H1 (cell line): ENCODE results near the gene C5orf58. TPM values are rescaled to one million over a fixed set of nuclear protein-coding genes. Genes with fewer than 3 reads are reported as not detected.

ENCODE experiments used
- CTCF ChIA-PET: fragments of 300-600 bp; sonication (Branson Sonifier 250); formaldehyde crosslinking; loops from one replicate; lab custom pipeline; 2021; ENCODE audit not compliant: partially characterized antibody; lab: Charles Lee
- POLR2A ChIA-PET: fragments of 300-600 bp; sonication (Branson Sonifier 250); formaldehyde crosslinking; loops from one replicate; lab custom pipeline; 2021; ENCODE audit warnings: inconsistent platforms; ENCODE audit not compliant: partially characterized antibody; lab: Charles Lee
- DNase-seq, 2 experiments: peaks; one replicate each; pipeline versions ENCODE4 v3.0.0 to v3.0.0-alpha.2; 2010 to 2022; ENCODE audit warnings: low spot score in 2 of 2, low read depth in 1 of 2, mixed read lengths in 1 of 2
- FAIRE-seq: peaks from 2 replicates; lab custom pipeline; 2011; peaks lifted over from hg19 to GRCh38; lab: Jason Lieb, UNC
- H2AFZ ChIP-seq: 2 replicates; pipeline ENCODE4 v1.8.1; 2012; ENCODE audit warnings: low read length, inconsistent platforms
- H2AK5ac ChIP-seq: 2 replicates; pipeline ENCODE4 v1.6.1; 2013; ENCODE audit warnings: low read depth, low read length
- H2BK120ac ChIP-seq: replicated peaks from 2 replicates; pipeline ENCODE3; 2013; ENCODE audit warnings: low read depth, low read length, inconsistent platforms
- H2BK12ac ChIP-seq: 2 replicates; pipeline ENCODE4 v1.6.1; 2013; ENCODE audit warnings: low read depth, low read length
- H2BK15ac ChIP-seq: 2 replicates; pipeline ENCODE4 v1.6.1; 2013; ENCODE audit warnings: low read length
- H2BK20ac ChIP-seq: 2 replicates; pipeline ENCODE4 v1.6.1; 2013; ENCODE audit warnings: low read length
- H2BK5ac ChIP-seq: 2 replicates; pipeline ENCODE4 v1.6.1; 2013; ENCODE audit warnings: low read depth, low read length
- H3K14ac ChIP-seq: 2 replicates; pipeline ENCODE4 v1.6.1; 2013; ENCODE audit warnings: inconsistent platforms; ENCODE audit not compliant: insufficient read length
- H3K18ac ChIP-seq: 2 replicates; pipeline ENCODE4 v1.6.1; 2013; ENCODE audit warnings: low read length; ENCODE audit errors: extremely low read depth
- H3K23ac ChIP-seq: 2 replicates; pipeline ENCODE4 v1.6.1; 2013; ENCODE audit warnings: inconsistent platforms; ENCODE audit not compliant: insufficient read length
- H3K23me2 ChIP-seq: 2 replicates; pipeline ENCODE4 v1.6.1; 2013; ENCODE audit warnings: low read depth, low read length
- H3K27ac ChIP-seq: 2 replicates; pipeline ENCODE4 v1.6.1; 2011; ENCODE audit warnings: low read depth, low read length, inconsistent platforms
- H3K27me3 ChIP-seq, 4 experiments: replicated peaks in 1 of 4; 1 replicate in 1 of 4; 2 replicates in 3 of 4; pipeline versions ENCODE4 v1.6.1 to v1.8.1; 2011 to 2013; ENCODE audit warnings: low read length in 3 of 4, mild to moderate bottlenecking in 3 of 4, inconsistent platforms in 2 of 4, mixed read lengths in 2 of 4, moderate library complexity in 1 of 4; ENCODE audit not compliant: control insufficient read depth in 3 of 4, insufficient read depth in 3 of 4; ENCODE audit errors: extremely low read depth in 1 of 4
- H3K36me3 ChIP-seq, 4 experiments: 2 replicates each; pipeline versions ENCODE4 v1.6.1 to v1.8.1; 2011 to 2013; ENCODE audit warnings: mild to moderate bottlenecking in 4 of 4, low read length in 3 of 4, moderate library complexity in 2 of 4, control low read depth in 1 of 4, inconsistent platforms in 1 of 4; ENCODE audit not compliant: insufficient read depth in 4 of 4, control insufficient read depth in 2 of 4
- H3K4ac ChIP-seq: replicated peaks from 2 replicates; pipeline ENCODE3; 2013; ENCODE audit warnings: low read length, low read depth, mixed read lengths, inconsistent platforms; ENCODE audit not compliant: insufficient read length
- H3K4me1 ChIP-seq, 4 experiments: replicated peaks in 1 of 4; 1 replicate in 1 of 4; 2 replicates in 3 of 4; pipeline versions ENCODE4 v1.6.1 to v1.8.1; 2011 to 2013; ENCODE audit warnings: low read length in 3 of 4, inconsistent platforms in 2 of 4, mixed read lengths in 1 of 4; ENCODE audit not compliant: insufficient read depth in 4 of 4, control insufficient read depth in 3 of 4
- H3K4me2 ChIP-seq, 2 experiments: 2 replicates each; pipeline versions ENCODE4 v1.6.1 to v1.8.1; 2011 to 2013; ENCODE audit warnings: low read depth in 2 of 2, low read length in 2 of 2, control low read depth in 1 of 2, inconsistent platforms in 1 of 2, mild to moderate bottlenecking in 1 of 2; ENCODE audit not compliant: insufficient read depth in 1 of 2
- H3K4me3 ChIP-seq, 4 experiments: fragments of 200-600, 300-600 bp in 1 of 4; sonication (generic), shearing (Covaris generic), sonication (Bioruptor Twin) in 1 of 4; 2 replicates each; pipeline versions ENCODE4 v1.5.1 to v1.8.1; 2011 to 2016; ENCODE audit warnings: low read length in 4 of 4, low read depth in 3 of 4, control low read depth in 2 of 4, inconsistent platforms in 2 of 4, mild to moderate bottlenecking in 2 of 4, mixed read lengths in 1 of 4, moderate library complexity in 1 of 4; ENCODE audit not compliant: insufficient read depth in 2 of 4; ENCODE audit errors: extremely low read depth in 1 of 4
- H3K56ac ChIP-seq: replicated peaks from 2 replicates; pipeline ENCODE3; 2013; ENCODE audit warnings: low read depth, mild to moderate bottlenecking, mixed read lengths, low read length, inconsistent platforms; ENCODE audit not compliant: insufficient read length
- H3K79me1 ChIP-seq: 2 replicates; pipeline ENCODE4 v1.6.1; 2013; ENCODE audit warnings: low read depth, low read length, control low read depth
- H3K79me2 ChIP-seq, 2 experiments: 2 replicates each; pipeline versions ENCODE4 v1.6.1 to v1.8.1; 2012 to 2013; ENCODE audit warnings: low read length in 2 of 2, mild to moderate bottlenecking in 2 of 2, inconsistent platforms in 1 of 2; ENCODE audit not compliant: insufficient read depth in 2 of 2, control insufficient read depth in 1 of 2
- H3K9ac ChIP-seq, 4 experiments: replicated peaks in 1 of 4; 1 replicate in 1 of 4; 2 replicates in 3 of 4; pipeline versions ENCODE4 v1.6.1 to v1.8.1; 2011 to 2013; ENCODE audit warnings: low read depth in 3 of 4, low read length in 3 of 4, control low read depth in 2 of 4, mild to moderate bottlenecking in 2 of 4, moderate library complexity in 2 of 4, inconsistent platforms in 1 of 4; ENCODE audit errors: extremely low read depth in 1 of 4
- H3K9me3 ChIP-seq, 2 experiments: 2 replicates each; pipeline versions ENCODE4 v1.6.1 to v1.8.1; 2012 to 2013; ENCODE audit warnings: mild to moderate bottlenecking in 2 of 2, moderate library complexity in 2 of 2, control low read depth in 1 of 2, inconsistent platforms in 1 of 2, low read depth in 1 of 2, low read length in 1 of 2, mixed read lengths in 1 of 2; ENCODE audit not compliant: insufficient read depth in 2 of 2
- H4K20me1 ChIP-seq, 2 experiments: replicated peaks in 1 of 2; 2 replicates each; pipeline versions ENCODE3 to v1.8.1; 2011 to 2013; ENCODE audit warnings: inconsistent platforms in 2 of 2, low read length in 2 of 2, mild to moderate bottlenecking in 1 of 2; ENCODE audit not compliant: insufficient read depth in 2 of 2, control insufficient read depth in 1 of 2
- H4K5ac ChIP-seq: 2 replicates; pipeline ENCODE4 v1.6.1; 2013; ENCODE audit warnings: low read length, low read depth, mixed read lengths, inconsistent platforms; ENCODE audit not compliant: insufficient read length
- H4K8ac ChIP-seq: 2 replicates; pipeline ENCODE4 v1.8.0; 2013; ENCODE audit warnings: mild to moderate bottlenecking, moderate library complexity, low read length, inconsistent platforms; ENCODE audit not compliant: insufficient read depth; ENCODE audit errors: extremely low read depth
- H4K91ac ChIP-seq: replicated peaks from 2 replicates; pipeline ENCODE3; 2013; ENCODE audit warnings: low read length, mixed read lengths, inconsistent platforms; ENCODE audit not compliant: insufficient read length
- BRCA1 ChIP-seq: IDR thresholded peaks from 2 replicates; pipeline ENCODE4 v1.6.1; 2012; ENCODE audit warnings: low read depth, low read length, improper control_type of control experiment
- HDAC2 ChIP-seq, 2 experiments: fragments of 300-600 bp in 1 of 2; sonication (generic) in 1 of 2; IDR thresholded peaks; 2 replicates each; pipeline ENCODE4 v1.6.1; 2011 to 2012; ENCODE audit warnings: low read depth in 2 of 2, low read length in 2 of 2, mild to moderate bottlenecking in 2 of 2, moderate library complexity in 2 of 2, borderline replicate concordance in 1 of 2, inconsistent platforms in 1 of 2
- KDM5A ChIP-seq: fragments of 200-600 bp; IDR thresholded peaks from 2 replicates; pipeline ENCODE4 v1.7.1; 2012; ENCODE audit warnings: mild to moderate bottlenecking, low read length, inconsistent platforms, mixed read lengths
- SIRT6 ChIP-seq: IDR thresholded peaks from one replicate; pipeline ENCODE4 v1.7.1; 2012; ENCODE audit warnings: low read length, inconsistent platforms
- TCF12 ChIP-seq: IDR thresholded peaks from 2 replicates; pipeline ENCODE4 v1.6.1; 2011; ENCODE audit warnings: low read depth, mild to moderate bottlenecking, low read length
- whole genome bisulfite sequencing, 2 experiments: shearing (Covaris generic) in 1 of 2; methylation state at CpG; one replicate each; pipeline versions ENCODE4 v1.1.6 to v1.1.7; 2013 to 2015; ENCODE audit warnings: low lambda C conversion rate in 2 of 2, mixed read lengths in 2 of 2, inconsistent platforms in 1 of 2, low coverage in 1 of 2, missing lambda C conversion rate in 1 of 2; ENCODE audit not compliant: insufficient replicate concordance in 2 of 2, insufficient coverage in 1 of 2, insufficient read length in 1 of 2; ENCODE audit errors: extremely low coverage in 1 of 2, missing lambda C conversion rate in 1 of 2; 5-methylcytosine and 5-hydroxymethylcytosine counted together
- polyA plus RNA-seq, 7 experiments: library from polyadenylated mRNA; depleted of rRNA in 3 of 7; stranded (reverse) in 5 of 7; unstranded in 2 of 7; fragments of >200 nt in 5 of 7; fragments of 200-250 nt in 2 of 7; gene quantifications; 1 replicate in 5 of 7; 2 replicates in 1 of 7; 4 replicates in 1 of 7; pipeline versions ENCODE4 v1.2.1 to v1.2.3, GENCODE V29; 2011 to 2013; ENCODE audit warnings: missing spikeins in 2 of 7, mixed read lengths in 2 of 7
- total RNA-seq: library from RNA; stranded (reverse); fragmentation: NEBNext Ultra II Directional; extraction: Animal tissue kit (Norgen Biotek cat#: 25700); gene quantifications from 2 replicates; pipeline ENCODE4 v1.2.1, GENCODE V29; 2021
- TF ChIP-seq, protein P1 (sequence below): IDR thresholded peaks from 2 replicates; pipeline ENCODE4 v1.6.1; 2012; ENCODE audit warnings: low read length, inconsistent platforms

C5orf58 gene
- total and polyA plus RNA-seq, 2 of the 8 experiments (the other 6 are each of a cell fraction or from before 2014, with no cell fraction given): 0.24 to 1.6 TPM

- CTCF ChIA-PET: interaction anchor here (0.7 to 4.0 kb wide), 33 partner anchors 8 to 350 kb away, joined by 3 to 44 read pairs (median 7); partner anchors contain the start of gene LCP2
- Histone ChIP-seq H3K14ac (no peak overlapping the region), H4K20me1 (no peaks in the 10 kb centered on the region), H3K56ac (no peak overlapping the region), H3K36me3 (no peaks in the 10 kb centered on the region), H3K23me2 (0 out of 2 replicates have a peak, but pooled peaks cover 3% of the 10 kb centered on the region), H2BK5ac (no peak overlapping the region), H4K91ac (no peak overlapping the region), H4K8ac (no peak overlapping the region), H3K23ac (no peak overlapping the region), H3K79me1 (no peaks in the 10 kb centered on the region), H2AFZ (no peak overlapping the region), H3K4me3 (no peak overlapping the region), H2BK12ac (no peak overlapping the region), H3K27ac (no peak overlapping the region), H3K9ac (no peak overlapping the region), H3K9me3 (no peaks in the 10 kb centered on the region), H3K4ac (no peak overlapping the region), H3K27me3 (no peaks in the 10 kb centered on the region; a peak in 1 of 7 replicates), H2AK5ac (no peak overlapping the region), H2BK20ac (no peak overlapping the region), H3K18ac (no peak overlapping the region), H2BK15ac (no peak overlapping the region), H3K4me1 (peaks cover 8 to 20% (median 18%) of the 10 kb centered on the region in 4 experiments), H3K79me2 (no peaks in the 10 kb centered on the region), H3K4me2 (no peak overlapping the region), H2BK120ac (no peak overlapping the region), H4K5ac (no peak overlapping the region)
- no peak for DNase-seq
- TF ChIP-seq HDAC2 (IDR thresholded peaks at IDR 0.05; ENCODE audit: borderline replicate concordance in 1 of 2, low read depth in 2 of 2, low read length in 2 of 2) (no peak), SIRT6 (no peak), TCF12 (no peak), KDM5A (no peak), BRCA1 (no peak)
- TF ChIP-seq, protein P1, sequence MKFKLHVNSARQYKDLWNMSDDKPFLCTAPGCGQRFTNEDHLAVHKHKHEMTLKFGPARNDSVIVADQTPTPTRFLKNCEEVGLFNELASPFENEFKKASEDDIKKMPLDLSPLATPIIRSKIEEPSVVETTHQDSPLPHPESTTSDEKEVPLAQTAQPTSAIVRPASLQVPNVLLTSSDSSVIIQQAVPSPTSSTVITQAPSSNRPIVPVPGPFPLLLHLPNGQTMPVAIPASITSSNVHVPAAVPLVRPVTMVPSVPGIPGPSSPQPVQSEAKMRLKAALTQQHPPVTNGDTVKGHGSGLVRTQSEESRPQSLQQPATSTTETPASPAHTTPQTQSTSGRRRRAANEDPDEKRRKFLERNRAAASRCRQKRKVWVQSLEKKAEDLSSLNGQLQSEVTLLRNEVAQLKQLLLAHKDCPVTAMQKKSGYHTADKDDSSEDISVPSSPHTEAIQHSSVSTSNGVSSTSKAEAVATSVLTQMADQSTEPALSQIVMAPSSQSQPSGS: no peak
- 77% methylated on average over 8 of the region's 8 CpGs; no CpG with 5 or more reads in 1 of the 2 experiments for WGBS, 2 experiments
- no peak for FAIRE-seq
- POLR2A ChIA-PET: interaction anchor here (1.4 kb wide), 1 partner anchor 25 kb away, joined by 4 read pairs; no protein-coding TSS in a partner anchor
These were observed 42.7 kb downstream of the C5orf58 start for GRCh38 chr5:170275376-170275994.
